Stimulated activated CD4-positive, alpha-beta T cell treated with anti-CD3 and anti-CD28 coated beads, TNF-alpha, amount 100 ng/mL, for 4 hours (primary cell): ENCODE measurements around the gene CMPK1.

ENCODE experiments used
- DNase-seq, 3 experiments: peaks; one replicate each; pipeline ENCODE4 v3.0.0-alpha.2; 2020; ENCODE audit warnings: low read depth in 3 of 3

CMPK1 gene

DNA sequence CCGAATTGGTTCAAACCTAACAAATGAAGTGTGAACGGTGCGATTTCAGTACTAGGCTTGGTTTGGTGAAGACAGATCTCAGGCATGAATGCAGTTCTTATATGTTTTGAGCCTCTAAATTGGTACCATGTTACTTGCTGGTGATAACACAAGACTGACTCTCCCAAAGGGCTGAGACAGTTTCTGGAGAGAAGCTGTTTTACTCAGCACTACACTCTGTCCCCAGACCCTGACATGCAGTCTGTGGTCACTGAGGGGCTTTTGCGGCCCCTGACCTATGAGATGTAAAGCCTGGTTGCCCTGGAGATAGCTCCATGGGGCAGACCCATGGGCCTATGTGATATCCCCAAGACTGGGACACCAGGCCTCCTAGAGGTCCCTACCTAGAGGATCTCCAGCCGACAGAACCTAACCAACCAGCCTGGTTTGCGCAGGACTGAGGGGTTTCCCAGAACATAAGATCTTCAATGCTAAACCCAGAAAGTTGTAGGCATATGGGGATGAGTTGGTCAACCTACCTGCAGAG, 63.1 kb downstream of the CMPK1 start:
- no peak for DNase-seq

DNA sequence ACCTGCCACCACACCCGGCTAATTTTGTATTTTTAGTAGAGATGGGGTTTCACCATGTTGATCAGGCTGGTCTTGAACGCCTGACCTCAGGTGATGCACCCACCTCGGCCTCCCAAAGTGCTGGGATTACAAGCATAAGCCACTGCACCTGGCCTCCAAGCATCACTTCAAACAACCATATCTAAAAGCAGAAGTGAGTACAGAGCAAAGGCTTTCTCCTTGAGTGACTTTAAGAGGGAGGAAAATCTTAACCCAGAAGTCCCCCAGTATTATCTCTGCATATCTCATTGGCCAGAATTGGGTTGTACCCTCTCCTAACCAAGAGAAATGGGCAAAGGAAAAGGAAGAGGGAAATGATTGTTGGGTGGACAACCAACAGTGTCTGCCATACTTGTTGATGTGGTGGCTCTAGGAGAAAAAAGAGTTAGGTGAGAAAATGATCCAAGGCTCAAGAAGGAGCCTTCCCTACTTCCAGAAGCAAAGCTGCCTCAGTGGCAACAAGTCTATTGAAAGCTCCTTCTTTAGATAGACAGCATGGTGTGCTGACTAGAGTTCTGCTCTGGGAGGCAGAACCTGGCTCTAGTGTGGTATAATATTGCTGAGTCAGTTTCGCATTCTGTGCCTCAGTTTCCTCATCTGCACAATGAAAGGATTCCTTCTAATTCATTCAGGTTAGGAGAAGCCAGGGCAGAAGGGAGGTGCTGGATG, 65.7 kb downstream of the CMPK1 start:
- DNase-seq, result no peak

DNA sequence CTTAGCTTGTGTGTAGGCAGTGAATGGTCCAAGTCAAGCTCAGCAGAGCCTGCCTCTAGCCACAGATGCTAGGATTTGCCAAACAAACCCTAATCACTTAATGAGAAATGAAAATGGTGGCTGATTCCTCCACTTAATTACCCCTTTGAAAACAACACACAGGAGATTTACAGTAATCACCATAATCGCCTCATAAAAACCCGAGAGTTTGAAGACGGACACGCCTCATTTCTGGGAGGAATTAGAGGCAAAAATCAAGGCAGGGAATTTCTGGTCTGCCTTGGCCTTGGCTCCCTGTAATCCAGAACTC, 66.2 kb downstream of the CMPK1 start:
- DNase-seq, result no peak

DNA sequence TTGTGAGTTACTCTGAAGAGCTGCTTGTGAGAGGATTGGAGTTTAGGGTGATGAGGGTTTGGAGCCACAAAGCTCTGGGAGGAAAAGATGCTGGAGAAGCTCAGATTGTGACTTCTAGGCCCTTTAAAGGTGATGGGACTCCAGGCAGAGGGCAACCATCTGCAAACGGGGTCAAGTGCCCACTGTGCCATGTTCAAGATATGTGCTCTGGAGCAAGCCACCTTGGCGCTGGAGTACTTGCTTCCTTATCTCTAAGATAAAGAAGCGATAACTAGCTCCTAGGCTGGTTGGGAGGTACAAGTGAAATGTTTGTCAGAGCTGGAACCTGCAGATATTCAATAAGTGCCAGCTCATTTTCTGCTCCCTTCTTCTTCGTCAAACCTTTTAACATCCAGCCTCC, 68.2 kb downstream of the CMPK1 start:
- no peak for DNase-seq

DNA sequence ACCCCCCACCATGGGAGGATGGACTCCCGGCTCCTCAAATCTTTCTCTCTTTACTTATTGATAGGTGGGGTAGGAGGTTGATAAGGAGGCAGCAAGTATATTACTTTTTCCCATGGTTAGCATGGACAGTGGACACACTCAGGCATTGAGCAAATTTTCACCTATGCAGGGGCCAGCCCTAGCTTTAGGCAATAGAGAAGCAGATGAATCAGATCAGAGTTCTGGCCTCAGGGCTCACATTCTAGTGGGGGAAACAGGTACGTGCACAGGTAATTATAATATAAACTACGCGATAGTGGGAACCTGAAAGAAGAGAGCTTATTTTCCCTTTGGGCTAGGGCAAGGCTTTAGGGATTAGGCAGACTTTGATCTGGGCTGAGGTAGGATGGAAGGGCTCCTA, 69.0 kb downstream of the CMPK1 start:
- DNase-seq, result no peak

DNA sequence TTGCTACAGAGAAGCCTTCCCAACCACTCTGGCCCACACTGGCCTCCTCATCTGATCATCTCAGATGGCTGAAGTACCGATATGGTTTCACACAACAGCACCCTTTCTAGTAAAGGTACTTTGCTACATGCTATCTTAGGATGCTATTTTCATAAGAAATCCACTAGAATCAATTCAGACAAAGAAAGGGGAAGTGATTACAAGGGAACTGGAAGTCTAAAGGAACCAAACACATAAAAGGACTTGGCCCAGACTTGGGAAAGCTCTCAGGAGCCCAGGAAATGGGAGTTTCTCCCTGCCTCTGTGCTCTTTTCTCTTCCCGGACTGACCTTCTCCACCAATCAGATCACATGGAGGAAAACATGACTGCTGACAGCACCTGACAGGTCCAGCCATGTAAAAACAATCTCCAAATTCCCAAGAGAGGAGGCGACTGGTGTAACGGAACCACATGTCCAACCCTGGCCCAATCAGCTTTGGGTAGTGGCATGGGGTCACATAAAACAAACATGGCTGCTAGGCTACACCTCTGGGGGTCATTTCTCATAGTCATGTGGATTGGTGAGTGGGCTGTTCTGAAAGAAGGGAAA, 69.8 kb downstream of the CMPK1 start:
- DNase-seq, result no peak

DNA sequence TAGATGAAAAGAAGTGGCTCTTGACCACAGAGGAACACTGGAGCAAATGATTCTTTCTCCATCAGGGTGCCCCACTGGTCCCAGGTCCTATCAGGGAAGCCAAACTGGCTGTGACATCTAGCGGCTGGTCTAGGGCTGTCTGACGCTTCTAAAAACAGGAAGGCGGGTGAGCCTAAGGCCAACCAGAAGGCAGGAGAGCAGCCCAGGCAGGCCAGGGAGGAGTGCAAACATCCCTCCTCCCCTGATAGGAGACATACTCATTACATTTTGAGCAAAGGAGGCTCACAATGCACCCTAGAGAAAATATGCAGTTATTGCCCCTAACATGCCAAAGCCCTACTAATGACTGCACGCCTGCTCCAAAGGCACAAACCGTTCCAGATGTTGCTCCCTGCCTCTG, 72.1 kb downstream of the CMPK1 start:
- DNase-seq, result no peak

DNA sequence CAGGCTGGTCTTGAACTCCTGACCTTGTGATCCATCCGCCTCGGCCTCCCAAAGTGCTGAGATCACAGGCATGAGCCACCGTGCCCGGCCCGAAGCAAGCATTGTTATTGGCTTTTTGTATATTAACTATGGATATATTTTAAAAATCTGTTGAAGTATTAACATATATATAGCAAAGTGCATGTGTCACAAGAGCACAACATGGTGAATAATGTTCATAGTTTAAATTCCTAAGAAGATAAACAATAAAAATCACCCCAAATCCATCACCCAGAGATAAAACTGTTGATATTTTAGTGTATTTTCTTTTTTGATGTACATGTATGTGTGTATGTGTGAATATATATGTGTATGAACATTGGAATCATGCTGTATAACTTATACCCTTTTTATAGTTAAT, 73.4 kb downstream of the CMPK1 start:
- DNase-seq, result no peak

DNA sequence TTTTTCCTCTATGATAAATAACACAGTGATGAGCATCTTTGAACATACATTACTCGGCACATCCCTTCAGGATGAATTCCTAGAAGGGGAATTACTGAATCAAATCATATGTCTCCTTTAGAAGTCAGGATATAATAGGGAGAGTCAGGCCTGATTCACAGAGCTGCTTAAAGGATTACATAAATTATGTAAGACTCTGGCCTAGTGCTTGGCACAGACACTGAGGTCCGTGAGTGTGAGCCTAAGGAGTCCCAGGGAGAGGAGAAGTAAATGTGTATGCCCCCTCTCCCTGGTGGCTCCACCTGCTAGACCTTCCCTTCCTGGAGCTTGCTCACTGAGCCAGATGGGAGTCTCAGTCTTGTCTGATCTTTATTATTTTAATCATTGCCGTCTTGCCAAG, 73.9 kb downstream of the CMPK1 start:
- DNase-seq, result no peak

DNA sequence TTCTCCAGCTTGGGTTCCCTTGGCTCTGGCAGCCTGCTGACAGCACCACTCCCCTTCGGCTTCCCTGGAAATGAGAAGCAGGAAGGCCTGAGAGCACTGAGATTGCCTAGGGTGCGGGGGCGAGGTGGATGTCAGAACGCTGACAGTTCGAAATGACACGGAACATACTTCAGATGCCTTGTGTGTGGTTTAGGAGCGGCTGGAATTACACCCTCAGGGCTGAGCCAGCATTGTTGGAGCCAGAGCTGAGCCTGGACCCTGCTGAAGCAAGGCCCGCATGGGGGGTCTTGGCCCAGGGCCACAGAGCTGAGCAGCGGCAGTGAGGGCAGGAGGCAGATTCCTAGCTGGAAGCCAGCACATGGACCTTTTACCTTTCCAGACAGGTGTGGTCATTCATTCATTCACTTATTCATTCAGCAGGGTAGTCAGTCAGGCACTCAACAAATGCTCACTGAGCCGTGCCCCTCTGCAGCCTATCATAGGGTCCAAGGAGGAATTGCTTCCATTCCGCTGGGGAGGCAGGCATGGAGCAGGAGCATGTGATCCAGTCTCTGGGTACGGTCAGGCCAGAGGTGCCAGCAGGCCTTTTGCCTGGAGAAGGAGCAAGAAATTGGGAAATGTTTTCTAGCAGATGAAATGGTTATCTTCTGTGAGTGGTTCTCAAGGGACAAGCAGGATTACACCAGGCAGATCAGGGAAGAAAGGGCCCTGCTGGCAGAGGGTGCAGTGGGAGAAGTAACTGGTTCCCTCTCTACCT, 75.9 kb downstream of the CMPK1 start:
- no peak for DNase-seq

DNA sequence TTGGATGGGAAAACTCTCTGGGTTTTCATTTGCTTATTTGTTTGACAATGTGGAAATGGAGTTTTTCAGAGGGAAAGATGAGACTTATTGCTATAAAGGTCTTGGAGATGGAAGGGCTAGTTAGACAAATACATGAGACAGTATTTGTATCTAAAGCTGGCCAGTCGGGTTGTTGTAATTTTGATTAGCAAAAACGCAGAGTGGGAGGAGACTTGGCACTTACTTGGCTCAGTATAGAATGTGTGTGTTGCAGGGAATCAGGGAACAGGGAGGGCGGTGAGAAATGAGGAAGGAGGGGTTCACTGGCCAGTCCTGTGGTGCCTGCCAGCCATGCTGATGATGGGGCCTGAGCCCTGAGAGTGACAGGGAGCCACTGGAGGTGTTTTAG, 76.5 kb downstream of the CMPK1 start:
- no peak for DNase-seq

DNA sequence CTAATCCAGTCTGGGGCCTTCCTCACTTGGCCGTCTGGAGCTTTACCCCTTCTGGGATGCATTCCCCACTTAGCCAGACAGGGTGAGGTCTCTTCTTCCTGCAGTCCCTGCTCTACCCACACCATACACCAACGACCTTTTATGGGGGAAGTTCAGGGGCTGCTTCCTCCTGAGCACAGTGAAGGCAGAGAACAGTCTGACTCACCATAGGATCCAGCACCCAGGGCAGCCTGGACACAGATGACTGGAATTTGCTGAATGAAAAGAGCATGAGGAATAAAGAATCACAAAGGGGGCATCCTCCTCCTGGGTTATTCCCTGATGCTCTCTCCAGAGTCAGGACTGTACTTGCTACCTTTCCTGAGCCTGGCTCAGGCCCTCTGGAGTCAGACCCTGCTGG, 77.8 kb downstream of the CMPK1 start:
- no peak for DNase-seq

DNA sequence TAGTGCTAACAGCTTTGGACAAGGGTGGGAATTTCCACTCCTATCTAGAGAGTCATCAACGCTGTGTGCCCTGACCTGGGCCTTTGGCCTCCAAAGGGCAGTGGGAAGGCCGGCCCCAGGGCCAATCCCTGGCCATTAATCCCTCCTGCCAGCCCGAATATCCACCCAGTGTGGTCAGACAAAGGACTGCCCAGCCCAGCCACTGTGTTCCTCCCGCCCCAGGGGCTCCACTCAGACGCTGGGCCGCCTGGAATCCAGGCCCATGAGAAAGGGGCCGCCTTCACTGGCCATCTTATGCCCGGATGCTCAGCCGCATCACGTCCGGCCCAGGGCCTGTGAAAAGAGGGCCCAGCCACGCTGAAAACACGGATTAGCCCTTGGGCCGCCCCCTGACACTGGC, 78.8 kb downstream of the CMPK1 start:
- no peak for DNase-seq

DNA sequence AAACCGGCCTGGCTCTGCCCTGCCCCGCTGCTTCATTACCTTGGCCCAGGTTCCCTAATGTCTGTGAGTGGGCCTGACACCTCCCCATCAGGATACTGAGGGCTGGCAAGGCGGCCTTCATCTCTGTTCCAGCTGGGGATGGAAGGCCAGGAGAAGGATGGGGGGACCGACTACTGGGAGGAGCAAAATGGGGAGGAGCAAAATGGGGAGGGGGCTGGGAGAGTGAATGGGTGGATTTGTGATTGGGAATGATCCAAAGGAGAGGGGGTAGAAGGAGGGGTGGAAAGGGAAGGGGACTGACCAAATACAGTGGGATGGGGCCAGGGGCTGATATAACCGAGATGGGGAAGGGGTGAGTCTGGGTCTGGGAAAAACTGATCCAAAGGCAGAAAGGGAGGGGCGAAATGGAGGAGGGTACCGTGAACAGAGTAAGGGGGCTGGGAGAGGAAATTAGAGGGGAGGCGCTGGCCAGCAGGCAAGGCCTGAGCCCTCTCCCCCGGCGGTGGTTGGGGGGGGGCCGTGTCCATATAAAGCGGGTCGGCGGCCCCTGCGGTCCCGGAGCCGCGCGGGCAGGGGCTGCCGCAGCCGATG, 82.2 kb downstream of the CMPK1 start, which contains the start of gene FOXE3:
TSS of gene FOXE3 (plus strand) at position 558 of the 591 bp plus-strand sequence. CDS start at position 589, 31 bp downstream.
- no peak for DNase-seq

DNA sequence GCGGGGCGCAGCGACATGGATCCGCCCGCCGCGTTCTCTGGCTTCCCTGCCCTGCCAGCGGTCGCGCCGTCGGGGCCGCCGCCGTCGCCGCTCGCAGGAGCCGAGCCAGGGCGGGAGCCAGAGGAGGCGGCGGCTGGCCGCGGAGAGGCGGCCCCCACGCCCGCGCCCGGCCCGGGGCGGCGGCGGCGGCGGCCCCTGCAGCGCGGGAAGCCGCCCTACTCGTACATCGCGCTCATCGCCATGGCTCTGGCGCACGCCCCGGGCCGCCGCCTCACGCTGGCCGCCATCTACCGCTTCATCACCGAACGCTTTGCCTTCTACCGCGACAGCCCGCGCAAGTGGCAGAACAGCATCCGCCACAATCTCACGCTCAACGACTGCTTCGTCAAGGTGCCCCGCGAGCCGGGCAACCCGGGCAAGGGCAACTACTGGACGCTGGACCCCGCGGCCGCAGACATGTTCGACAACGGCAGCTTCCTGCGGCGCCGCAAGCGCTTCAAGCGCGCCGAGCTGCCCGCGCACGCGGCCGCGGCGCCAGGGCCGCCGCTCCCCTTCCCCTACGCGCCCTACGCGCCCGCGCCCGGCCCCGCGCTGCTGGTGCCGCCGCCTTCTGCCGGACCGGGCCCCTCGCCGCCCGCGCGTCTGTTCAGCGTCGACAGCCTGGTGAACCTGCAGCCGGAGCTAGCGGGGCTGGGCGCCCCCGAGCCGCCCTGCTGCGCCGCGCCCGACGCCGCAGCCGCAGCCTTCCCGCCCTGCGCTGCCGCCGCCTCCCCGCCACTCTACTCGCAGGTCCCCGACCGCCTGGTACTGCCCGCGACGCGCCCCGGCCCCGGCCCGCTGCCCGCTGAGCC, 83.0 kb downstream of the CMPK1 start:
- no peak for DNase-seq

DNA sequence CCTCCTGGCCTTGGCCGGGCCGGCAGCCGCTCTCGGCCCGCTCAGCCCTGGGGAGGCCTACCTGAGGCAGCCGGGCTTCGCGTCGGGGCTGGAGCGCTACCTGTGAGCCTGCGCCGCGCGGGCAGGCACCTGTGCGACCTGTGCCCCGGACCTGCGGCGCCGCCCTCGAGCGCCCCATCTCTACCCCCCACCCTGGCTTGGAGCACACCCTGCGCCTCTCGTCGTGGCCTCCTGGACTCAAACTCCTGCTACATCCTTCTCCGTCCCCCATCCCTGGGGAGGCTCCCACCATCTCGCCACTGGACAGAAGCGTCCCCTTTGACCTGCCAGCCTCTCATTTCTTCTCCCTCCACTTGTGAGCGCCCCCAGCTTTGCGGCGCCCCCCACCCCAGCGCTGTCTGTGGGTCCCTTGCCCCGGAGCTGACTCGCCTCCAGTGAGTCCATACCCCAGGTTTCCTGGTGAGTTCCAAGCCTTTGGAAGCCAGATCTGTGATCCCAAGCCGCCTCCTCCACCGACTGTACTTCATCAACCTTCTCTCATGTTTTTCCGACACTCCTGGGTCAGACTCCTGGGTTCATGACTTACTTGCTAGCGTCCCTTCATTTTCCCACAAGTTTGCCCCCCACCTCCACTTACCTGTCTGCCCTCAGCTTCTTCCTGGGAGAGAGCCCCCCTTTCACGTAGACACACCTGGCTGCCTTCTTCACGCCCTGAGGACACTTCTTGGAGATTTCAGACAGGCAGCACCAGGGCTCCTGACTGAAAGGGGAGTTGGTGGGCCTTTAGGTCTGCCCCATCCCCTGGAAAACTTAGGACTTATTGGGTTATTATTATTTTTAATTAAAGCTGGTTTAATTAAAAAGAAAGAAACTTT, 83.8 kb downstream of the CMPK1 start:
- DNase-seq, result no peak

DNA sequence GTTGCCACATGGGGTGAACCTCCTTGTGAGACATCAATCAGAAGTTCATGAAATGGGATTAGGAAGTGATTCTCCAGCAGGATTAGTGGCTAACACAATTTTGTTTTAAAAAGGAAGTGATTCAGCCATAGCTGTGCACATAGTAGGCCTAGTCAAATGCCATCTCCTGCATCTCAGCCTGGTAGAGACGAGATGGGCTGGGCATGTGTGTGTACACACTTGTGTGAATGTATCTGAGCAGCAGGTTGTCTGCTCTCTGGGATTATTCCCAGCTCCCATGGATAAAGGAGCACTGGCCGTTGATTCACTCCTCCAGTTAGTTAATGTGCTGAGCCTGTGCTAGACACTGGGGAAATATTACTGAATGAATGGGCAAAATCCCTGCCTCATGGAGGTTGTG, 84.5 kb downstream of the CMPK1 start:
- no peak for DNase-seq

DNA sequence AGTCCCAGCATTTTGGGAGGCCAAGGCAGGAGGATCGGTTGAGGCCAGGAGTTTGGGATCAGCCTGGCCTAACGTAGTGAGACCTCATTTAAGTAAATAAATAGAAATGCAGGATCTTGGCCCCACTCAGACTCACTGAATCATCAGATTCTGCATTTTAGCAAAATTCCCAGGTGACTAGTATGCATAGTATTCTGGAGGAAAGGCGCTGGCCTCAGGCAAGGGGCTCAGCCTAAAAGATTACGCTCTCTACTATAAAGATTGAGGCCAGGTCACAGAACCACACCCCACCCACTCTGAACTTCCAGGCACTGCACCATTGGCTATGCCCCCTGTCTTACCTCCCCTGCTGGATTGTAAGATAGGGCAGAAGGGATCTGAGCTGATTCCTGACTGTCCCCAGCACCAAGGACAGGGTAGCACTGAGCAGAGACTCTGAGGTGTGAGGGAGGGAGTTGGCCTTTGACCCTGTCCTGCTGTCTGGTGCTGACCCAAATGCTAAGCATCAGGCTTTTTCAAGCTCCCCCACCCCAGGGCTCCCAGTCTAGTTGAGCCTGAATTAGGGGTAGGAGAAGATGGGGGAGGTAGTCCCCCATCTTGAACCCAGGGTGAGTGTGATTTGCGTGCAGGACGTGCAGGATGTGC, 85.2 kb downstream of the CMPK1 start:
- no peak for DNase-seq

DNA sequence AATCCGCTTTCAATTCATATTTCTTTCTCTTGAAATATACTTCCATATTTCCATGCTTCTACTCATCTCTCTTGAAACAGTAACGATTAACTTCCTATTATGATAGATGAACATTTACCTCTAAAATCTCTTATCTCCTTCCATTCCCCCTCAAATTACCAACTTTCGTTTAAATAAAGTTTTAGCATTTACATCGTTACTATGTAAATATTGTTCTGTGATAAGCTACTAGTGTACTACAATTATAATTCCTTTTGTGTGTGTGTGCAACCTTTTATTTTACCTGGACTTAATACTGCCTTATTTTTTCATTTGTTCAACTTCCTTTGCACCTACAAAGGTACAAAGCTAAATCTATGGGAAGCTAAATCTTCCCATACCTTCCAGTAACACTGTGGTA, 87.0 kb downstream of the CMPK1 start:
- no peak for DNase-seq

DNA sequence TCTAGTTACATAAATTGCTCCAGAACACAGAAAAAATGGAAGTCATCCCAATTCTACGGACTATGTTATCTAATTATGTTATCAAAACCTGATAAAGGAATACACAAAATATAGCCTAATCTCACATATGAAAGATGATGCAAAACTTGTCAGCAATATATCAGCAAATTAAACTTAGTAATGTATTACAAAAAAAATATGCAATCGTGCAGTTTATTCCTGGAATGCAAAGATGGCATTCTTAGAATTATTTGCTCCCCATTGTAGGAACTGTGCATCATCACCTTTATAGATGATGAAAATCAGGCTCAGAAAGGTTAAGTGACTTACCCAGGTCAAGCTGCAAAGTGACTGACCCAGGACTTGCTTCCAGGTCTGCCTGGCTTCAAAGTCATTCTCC, 90.3 kb downstream of the CMPK1 start:
- no peak for DNase-seq
